HL-60 (cell line): ENCODE data around the gene TCAP.
A peak's percentile ranks its signal among the peaks of the same experiment; 100 is the strongest.

Experiments
- DNase-seq, 2 experiments: peaks; one replicate each; pipeline ENCODE4 v3.0.0-alpha.2; 2010 to 2020; ENCODE audit warnings: low read depth in 1 of 2, low spot score in 1 of 2
- H3K27ac ChIP-seq: fragments of 250-450 bp; sonication (Bioruptor Pico); replicated peaks from 2 replicates; pipeline ENCODE4 v1.5.1; 2020; ENCODE audit warnings: mild to moderate bottlenecking, moderate library complexity
- H3K27me3 ChIP-seq: fragments of 250-450 bp; sonication (Bioruptor Pico); 2 replicates; pipeline ENCODE4 v1.5.1; 2021; ENCODE audit warnings: mild to moderate bottlenecking, moderate library complexity; ENCODE audit not compliant: insufficient read depth, poor library complexity, severe bottlenecking
- H3K4me3 ChIP-seq: replicated peaks from 2 replicates; pipeline ENCODE4 v1.5.1; 2011; ENCODE audit warnings: mild to moderate bottlenecking, control low read depth, low read length; ENCODE audit not compliant: insufficient read depth
- GABPA ChIP-seq: IDR thresholded peaks from 2 replicates; pipeline ENCODE4 v1.6.1; 2012; ENCODE audit warnings: low read depth
- POLR2AphosphoS5 ChIP-seq: IDR thresholded peaks from 2 replicates; pipeline ENCODE4 v1.6.1; 2012; ENCODE audit warnings: low read depth
- SPI1 ChIP-seq: IDR thresholded peaks from 2 replicates; pipeline ENCODE4 v1.6.1; 2012; ENCODE audit warnings: low read depth, mild to moderate bottlenecking, borderline replicate concordance
- TF ChIP-seq, protein P1 (sequence below): IDR thresholded peaks from 2 replicates; pipeline ENCODE4 v1.6.1; 2012; ENCODE audit warnings: low read depth; ENCODE audit not compliant: insufficient replicate concordance
- TF ChIP-seq, protein P2 (sequence below): IDR thresholded peaks from one replicate; pipeline ENCODE4 v1.5.1; 2011; ENCODE audit warnings: low read length, control low read depth, inconsistent platforms; ENCODE audit not compliant: insufficient read depth

Gene TCAP

DNA sequence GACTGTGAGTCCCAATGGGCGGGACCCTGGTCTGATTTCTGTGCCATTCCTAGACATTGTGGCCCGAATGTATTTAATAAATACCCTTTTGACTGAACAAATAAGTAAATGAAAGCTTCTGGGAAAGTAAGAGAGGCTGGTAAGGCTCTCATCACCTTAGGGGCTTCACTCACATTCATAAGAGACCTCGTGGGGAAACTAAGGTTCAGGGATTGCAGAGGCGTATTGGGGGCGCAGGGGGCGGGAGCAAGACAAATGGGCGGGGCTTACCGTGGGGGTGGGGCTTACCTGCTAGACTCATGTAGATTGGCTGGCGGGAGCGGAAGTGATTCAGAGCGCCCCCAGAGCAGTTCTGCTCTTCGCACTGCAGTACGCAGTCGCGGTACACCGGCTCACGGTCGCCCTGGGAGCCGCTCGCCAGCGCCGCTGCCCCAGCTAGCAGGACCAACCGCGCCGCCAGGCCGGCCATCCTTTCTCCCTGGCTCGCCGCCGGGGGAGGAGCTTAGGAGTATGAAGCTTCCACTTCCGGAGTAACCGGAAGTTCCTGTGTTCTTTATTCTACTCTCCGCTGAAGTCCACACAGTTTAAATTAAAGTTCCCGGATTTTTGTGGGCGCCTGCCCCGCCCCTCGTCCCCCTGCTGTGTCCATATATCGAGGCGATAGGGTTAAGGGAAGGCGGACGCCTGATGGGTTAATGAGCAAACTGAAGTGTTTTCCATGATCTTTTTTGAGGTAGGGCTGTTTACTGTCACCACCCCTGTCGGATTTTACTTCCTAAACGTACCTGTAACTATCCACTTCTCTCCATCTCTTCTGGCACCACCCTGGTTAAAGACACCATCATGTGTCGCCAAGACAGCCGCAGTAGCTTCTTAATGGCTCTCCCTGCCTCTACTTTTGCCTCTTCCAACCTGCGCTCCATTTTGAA is 22.7 kb downstream of the TCAP start, which contains the start of gene PGAP3:
TSS of gene PGAP3 (minus strand) at position 512 of the 929 bp plus-strand sequence. CDS start at position 469, 43 bp downstream.
- TF ChIP-seq SPI1 (peak; percentile 66; the same call in 1 of the 2 replicates), GABPA (peak; percentile 98)
- TF ChIP-seq, protein P1, sequence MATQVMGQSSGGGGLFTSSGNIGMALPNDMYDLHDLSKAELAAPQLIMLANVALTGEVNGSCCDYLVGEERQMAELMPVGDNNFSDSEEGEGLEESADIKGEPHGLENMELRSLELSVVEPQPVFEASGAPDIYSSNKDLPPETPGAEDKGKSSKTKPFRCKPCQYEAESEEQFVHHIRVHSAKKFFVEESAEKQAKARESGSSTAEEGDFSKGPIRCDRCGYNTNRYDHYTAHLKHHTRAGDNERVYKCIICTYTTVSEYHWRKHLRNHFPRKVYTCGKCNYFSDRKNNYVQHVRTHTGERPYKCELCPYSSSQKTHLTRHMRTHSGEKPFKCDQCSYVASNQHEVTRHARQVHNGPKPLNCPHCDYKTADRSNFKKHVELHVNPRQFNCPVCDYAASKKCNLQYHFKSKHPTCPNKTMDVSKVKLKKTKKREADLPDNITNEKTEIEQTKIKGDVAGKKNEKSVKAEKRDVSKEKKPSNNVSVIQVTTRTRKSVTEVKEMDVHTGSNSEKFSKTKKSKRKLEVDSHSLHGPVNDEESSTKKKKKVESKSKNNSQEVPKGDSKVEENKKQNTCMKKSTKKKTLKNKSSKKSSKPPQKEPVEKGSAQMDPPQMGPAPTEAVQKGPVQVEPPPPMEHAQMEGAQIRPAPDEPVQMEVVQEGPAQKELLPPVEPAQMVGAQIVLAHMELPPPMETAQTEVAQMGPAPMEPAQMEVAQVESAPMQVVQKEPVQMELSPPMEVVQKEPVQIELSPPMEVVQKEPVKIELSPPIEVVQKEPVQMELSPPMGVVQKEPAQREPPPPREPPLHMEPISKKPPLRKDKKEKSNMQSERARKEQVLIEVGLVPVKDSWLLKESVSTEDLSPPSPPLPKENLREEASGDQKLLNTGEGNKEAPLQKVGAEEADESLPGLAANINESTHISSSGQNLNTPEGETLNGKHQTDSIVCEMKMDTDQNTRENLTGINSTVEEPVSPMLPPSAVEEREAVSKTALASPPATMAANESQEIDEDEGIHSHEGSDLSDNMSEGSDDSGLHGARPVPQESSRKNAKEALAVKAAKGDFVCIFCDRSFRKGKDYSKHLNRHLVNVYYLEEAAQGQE, result peak; percentile 19
- TF ChIP-seq, protein P2, sequence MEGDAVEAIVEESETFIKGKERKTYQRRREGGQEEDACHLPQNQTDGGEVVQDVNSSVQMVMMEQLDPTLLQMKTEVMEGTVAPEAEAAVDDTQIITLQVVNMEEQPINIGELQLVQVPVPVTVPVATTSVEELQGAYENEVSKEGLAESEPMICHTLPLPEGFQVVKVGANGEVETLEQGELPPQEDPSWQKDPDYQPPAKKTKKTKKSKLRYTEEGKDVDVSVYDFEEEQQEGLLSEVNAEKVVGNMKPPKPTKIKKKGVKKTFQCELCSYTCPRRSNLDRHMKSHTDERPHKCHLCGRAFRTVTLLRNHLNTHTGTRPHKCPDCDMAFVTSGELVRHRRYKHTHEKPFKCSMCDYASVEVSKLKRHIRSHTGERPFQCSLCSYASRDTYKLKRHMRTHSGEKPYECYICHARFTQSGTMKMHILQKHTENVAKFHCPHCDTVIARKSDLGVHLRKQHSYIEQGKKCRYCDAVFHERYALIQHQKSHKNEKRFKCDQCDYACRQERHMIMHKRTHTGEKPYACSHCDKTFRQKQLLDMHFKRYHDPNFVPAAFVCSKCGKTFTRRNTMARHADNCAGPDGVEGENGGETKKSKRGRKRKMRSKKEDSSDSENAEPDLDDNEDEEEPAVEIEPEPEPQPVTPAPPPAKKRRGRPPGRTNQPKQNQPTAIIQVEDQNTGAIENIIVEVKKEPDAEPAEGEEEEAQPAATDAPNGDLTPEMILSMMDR, result no peak
- H3K27me3 ChIP-seq, result no peaks in the 10 kb centered on the region
- peak within 1 kb of the TSS; percentile 71 for H3K4me3 ChIP-seq
- DNase-seq, result peak; percentile 82 to 90
- peak within 1 kb of the TSS; percentile 79 for H3K27ac ChIP-seq

- no peak for DNase-seq
- H3K27me3 ChIP-seq, result no peaks in the 10 kb centered on the region
- peak overlapping the region; percentile 79 for H3K27ac ChIP-seq
- peak overlapping the region; percentile 71 for H3K4me3 ChIP-seq
- TF ChIP-seq SPI1, result no peak
- no peak for TF ChIP-seq GABPA
- TF ChIP-seq, protein P2, result no peak
- TF ChIP-seq, protein P1, result no peak
- TF ChIP-seq POLR2AphosphoS5, result no peak
Observed at GRCh38 chr17:39688475-39688835, 23.3 kb downstream of the TCAP start.

DNA sequence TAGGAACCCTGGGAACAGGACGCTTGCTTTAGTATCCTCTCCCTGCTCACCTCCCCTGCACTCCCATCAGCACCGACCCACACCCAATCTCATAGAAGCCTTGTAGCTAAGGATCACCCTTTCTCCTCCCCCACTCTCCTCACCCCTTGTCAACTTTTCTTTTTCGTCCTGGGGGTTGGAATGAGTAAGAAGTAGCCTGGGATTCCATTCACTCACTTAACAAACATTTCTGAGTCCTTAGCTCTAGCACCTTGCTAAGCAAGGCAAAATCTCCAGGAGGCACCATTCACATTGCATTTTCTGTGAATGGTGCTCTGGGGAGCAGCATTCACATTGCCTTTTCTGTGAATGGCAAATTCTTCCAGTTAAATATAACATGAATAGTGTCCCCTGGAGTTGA is 23.8 kb downstream of the TCAP start:
- TF ChIP-seq POLR2AphosphoS5 (no peak), SPI1 (no peak), GABPA (no peak)
- TF ChIP-seq, protein P2, result no peak
- TF ChIP-seq, protein P1, result no peak
- H3K27ac ChIP-seq, result no peak overlapping the region

More for the DNA sequence above, 23.8 kb downstream of the TCAP start:
- no peak for DNase-seq
- no peak overlapping the region for H3K4me3 ChIP-seq
- no peaks in the 10 kb centered on the region for H3K27me3 ChIP-seq
